ENCODE data around the gene CDK5. TPM values are rescaled to one million over a fixed set of nuclear protein-coding genes. Genes with fewer than 3 reads are reported as not detected.

CDK5 gene
- total and polyA plus RNA-seq, 4 donors: 6.8 to 17.3 (median 9.2) TPM

DNA sequence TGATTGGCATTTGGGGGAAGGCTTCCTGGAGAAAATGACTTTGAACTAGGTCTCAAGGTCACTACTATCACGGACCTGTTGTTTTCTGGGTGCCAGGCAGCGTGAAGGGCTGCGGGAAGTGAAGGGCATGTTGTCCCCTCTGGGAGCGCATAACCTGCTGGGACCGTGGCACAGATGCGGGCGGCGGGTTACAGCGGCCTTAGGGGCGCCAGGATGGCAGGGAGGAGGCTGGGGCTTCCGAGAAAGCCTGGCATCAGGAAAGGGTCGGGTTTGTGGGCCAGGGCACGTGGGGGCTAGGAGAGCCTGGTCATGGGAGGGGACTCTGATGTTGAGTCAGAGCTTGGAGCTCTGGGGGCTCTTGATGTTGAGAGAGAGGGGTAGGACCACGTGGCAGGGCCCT, 7.8 kb upstream of the CDK5 start:
- H3K4me3 ChIP-seq: no peak overlapping the region
- peaks cover 9 to 55% (median 31%) of the 10 kb centered on the region in 4 donors for H3K36me3 ChIP-seq (ENCODE audit: control insufficient read depth in 4 of 4, insufficient read depth in 4 of 4, low read length in 4 of 4)
- TF ChIP-seq, protein P1, sequence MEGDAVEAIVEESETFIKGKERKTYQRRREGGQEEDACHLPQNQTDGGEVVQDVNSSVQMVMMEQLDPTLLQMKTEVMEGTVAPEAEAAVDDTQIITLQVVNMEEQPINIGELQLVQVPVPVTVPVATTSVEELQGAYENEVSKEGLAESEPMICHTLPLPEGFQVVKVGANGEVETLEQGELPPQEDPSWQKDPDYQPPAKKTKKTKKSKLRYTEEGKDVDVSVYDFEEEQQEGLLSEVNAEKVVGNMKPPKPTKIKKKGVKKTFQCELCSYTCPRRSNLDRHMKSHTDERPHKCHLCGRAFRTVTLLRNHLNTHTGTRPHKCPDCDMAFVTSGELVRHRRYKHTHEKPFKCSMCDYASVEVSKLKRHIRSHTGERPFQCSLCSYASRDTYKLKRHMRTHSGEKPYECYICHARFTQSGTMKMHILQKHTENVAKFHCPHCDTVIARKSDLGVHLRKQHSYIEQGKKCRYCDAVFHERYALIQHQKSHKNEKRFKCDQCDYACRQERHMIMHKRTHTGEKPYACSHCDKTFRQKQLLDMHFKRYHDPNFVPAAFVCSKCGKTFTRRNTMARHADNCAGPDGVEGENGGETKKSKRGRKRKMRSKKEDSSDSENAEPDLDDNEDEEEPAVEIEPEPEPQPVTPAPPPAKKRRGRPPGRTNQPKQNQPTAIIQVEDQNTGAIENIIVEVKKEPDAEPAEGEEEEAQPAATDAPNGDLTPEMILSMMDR (IDR thresholded peaks at IDR 0.05; ENCODE audit: control extremely low read depth, extremely low read depth): no peak
- no peaks in the 10 kb centered on the region for H3K9me3 ChIP-seq (ENCODE audit: control insufficient read depth in 4 of 4, insufficient read depth in 3 of 4, low read length in 3 of 4)
- DNase-seq (no peak), ATAC-seq (ENCODE audit: insufficient read depth, low FRiP score) (no peak)
- no peak overlapping the region for H3K27ac ChIP-seq (ENCODE audit: low read depth in 1 of 2, low read length in 1 of 2)
- H3K27me3 ChIP-seq (ENCODE audit: control insufficient read depth in 3 of 3, insufficient read depth in 3 of 3, low read length in 2 of 3): no peaks in the 10 kb centered on the region
- H3K4me1 ChIP-seq (ENCODE audit: control insufficient read depth in 5 of 5, insufficient read depth in 5 of 5, low read length in 5 of 5): peaks cover 4 to 17% (median 13%) of the 10 kb centered on the region in 5 donors
- H3K9ac ChIP-seq (ENCODE audit: insufficient read depth in 1 of 2, low read length in 2 of 2): no peak overlapping the region
- 86 to 91% methylated on average over 14 of the region's 14 CpGs for WGBS, 2 donors

DNA sequence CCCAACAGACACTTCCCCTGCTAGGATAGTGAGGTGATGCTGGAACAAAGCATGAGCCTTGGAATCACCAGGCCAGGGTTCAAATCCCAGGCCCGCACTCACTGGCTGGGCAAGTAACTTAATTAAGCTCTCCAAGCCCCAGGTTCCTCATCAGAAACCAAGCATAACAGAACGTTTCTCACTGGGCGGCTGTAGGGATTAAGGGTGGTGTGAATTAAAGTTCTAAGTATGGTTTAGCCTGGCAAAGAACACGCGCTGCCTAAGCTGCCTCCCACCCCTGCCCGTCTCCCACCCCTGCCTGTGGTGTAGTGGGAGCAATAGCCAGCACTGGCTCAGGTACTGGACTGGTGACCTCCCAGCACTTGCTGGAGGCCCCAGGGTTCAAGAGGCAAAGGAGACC, 7.3 kb upstream of the CDK5 start:
- Histone ChIP-seq H3K4me3 (no peak overlapping the region), H3K9me3 (ENCODE audit: control insufficient read depth in 4 of 4, insufficient read depth in 3 of 4, low read length in 3 of 4) (no peaks in the 10 kb centered on the region), H3K27ac (ENCODE audit: low read depth in 1 of 2, low read length in 1 of 2) (no peak overlapping the region), H3K9ac (ENCODE audit: insufficient read depth in 1 of 2, low read length in 2 of 2) (no peak overlapping the region), H3K4me1 (ENCODE audit: control insufficient read depth in 5 of 5, insufficient read depth in 5 of 5, low read length in 5 of 5) (peaks cover 6 to 21% (median 16%) of the 10 kb centered on the region in 5 donors), H3K36me3 (ENCODE audit: control insufficient read depth in 4 of 4, insufficient read depth in 4 of 4, low read length in 4 of 4) (peaks cover 9 to 50% (median 28%) of the 10 kb centered on the region in 4 donors), H3K27me3 (ENCODE audit: control insufficient read depth in 3 of 3, insufficient read depth in 3 of 3, low read length in 2 of 3) (no peaks in the 10 kb centered on the region)
- ATAC-seq (ENCODE audit: insufficient read depth, low FRiP score) (no peak), DNase-seq (no peak)
- TF ChIP-seq, protein P1 (IDR thresholded peaks at IDR 0.05; ENCODE audit: control extremely low read depth, extremely low read depth): no peak
- WGBS, 2 donors: 93 to 95% methylated on average over 6 of the region's 6 CpGs

DNA sequence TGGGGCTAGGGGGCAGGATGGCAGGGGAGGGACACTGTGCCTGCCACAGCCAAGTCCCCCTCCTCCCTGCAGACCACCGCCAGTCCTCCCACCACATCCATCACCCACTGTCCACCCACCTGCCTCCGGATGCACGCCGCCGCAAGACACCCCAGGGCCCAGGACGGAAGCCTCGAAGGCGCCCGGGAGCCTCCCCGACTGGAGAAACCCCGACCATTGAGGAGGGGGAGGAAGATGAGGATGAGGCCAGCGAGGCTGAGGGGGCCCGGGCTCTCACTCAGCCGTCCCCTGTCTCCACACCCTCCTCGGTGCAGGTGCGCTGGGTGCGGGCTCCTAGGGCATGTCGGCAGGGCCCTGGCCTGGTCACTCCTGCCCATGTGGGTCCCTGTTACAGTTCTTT, 6.8 kb upstream of the CDK5 start:
- Histone ChIP-seq H3K4me1 (ENCODE audit: control insufficient read depth in 5 of 5, insufficient read depth in 5 of 5, low read length in 5 of 5) (peaks cover 6 to 21% (median 16%) of the 10 kb centered on the region in 5 donors), H3K9ac (ENCODE audit: insufficient read depth in 1 of 2, low read length in 2 of 2) (no peak overlapping the region), H3K9me3 (ENCODE audit: control insufficient read depth in 4 of 4, insufficient read depth in 3 of 4, low read length in 3 of 4) (no peaks in the 10 kb centered on the region), H3K4me3 (no peak overlapping the region), H3K27me3 (ENCODE audit: control insufficient read depth in 3 of 3, insufficient read depth in 3 of 3, low read length in 2 of 3) (no peaks in the 10 kb centered on the region), H3K27ac (ENCODE audit: low read depth in 1 of 2, low read length in 1 of 2) (no peak overlapping the region), H3K36me3 (ENCODE audit: control insufficient read depth in 4 of 4, insufficient read depth in 4 of 4, low read length in 4 of 4) (peaks cover 9 to 44% (median 26%) of the 10 kb centered on the region in 4 donors)
- no peak for ATAC-seq (ENCODE audit: insufficient read depth, low FRiP score)
- TF ChIP-seq, protein P1 (IDR thresholded peaks at IDR 0.05; ENCODE audit: control extremely low read depth, extremely low read depth): no peak
- DNase-seq: no peak
- 95% methylated on average over 18 of the region's 18 CpGs for WGBS, 2 donors

DNA sequence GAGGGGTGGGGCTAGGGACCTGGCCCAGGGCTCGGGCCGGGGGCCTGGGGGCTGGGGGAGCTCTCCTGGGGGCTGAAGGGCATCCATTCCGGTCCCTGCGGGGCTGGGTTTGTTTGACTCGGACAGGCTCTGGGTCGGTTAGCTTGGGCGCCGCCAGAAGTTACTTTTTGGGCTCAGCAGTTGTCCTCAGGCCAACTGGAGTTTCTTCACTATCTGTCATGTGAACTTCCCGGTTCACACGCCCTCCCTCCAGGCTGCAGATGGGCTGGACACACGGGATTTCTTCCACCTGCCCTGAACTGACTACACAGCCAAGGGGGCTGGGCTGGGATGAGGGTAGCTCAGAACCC, 5.5 kb upstream of the CDK5 start:
- 64 to 73% methylated on average over 8 to 11 of the region's 11 CpGs for WGBS, 2 donors
- no peak overlapping the region for H3K4me3 ChIP-seq
- TF ChIP-seq, protein P1 (IDR thresholded peaks at IDR 0.05; ENCODE audit: control extremely low read depth, extremely low read depth): no peak
- H3K9me3 ChIP-seq (ENCODE audit: control insufficient read depth in 4 of 4, insufficient read depth in 3 of 4, low read length in 3 of 4): no peaks in the 10 kb centered on the region
- peaks cover 12 to 31% (median 16%) of the 10 kb centered on the region in 5 donors for H3K4me1 ChIP-seq (ENCODE audit: control insufficient read depth in 5 of 5, insufficient read depth in 5 of 5, low read length in 5 of 5)
- no peak for ATAC-seq (ENCODE audit: insufficient read depth, low FRiP score)
- H3K27me3 ChIP-seq (ENCODE audit: control insufficient read depth in 3 of 3, insufficient read depth in 3 of 3, low read length in 2 of 3): no peaks in the 10 kb centered on the region
- H3K27ac ChIP-seq (ENCODE audit: low read depth in 1 of 2, low read length in 1 of 2): no peak overlapping the region
- no peak for DNase-seq
- peaks cover 9 to 40% (median 21%) of the 10 kb centered on the region in 4 donors for H3K36me3 ChIP-seq (ENCODE audit: control insufficient read depth in 4 of 4, insufficient read depth in 4 of 4, low read length in 4 of 4)
- H3K9ac ChIP-seq (ENCODE audit: insufficient read depth in 1 of 2, low read length in 2 of 2): no peak overlapping the region

Measured in lung (tissue), 12 donors.